Kidney epithelial cell (primary cell): ENCODE results near the gene LRRFIP1. TPM values are rescaled to one million over a fixed set of nuclear protein-coding genes. Genes with fewer than 3 reads are reported as not detected.
"Not testable (repeated sequence)": the region's sequence is repeated elsewhere in the genome, so short reads cannot be mapped to it uniquely, and the experiment has no call there.

Source experiments
- DNase-seq: peaks from one replicate; pipeline ENCODE4 v3.0.0-alpha.2; 2010; ENCODE audit warnings: low read depth
- H3K27me3 ChIP-seq: 2 replicates; pipeline ENCODE4 v1.6.0; 2011; ENCODE audit warnings: low read length; ENCODE audit not compliant: control insufficient read depth, insufficient read depth
- H3K36me3 ChIP-seq: 2 replicates; pipeline ENCODE4 v1.5.1; 2011; ENCODE audit warnings: low read length; ENCODE audit not compliant: control insufficient read depth, insufficient read depth
- H3K4me3 ChIP-seq: 2 replicates; pipeline ENCODE4 v1.5.1; 2011; ENCODE audit warnings: low read depth, mild to moderate bottlenecking, control low read depth, low read length
- total RNA-seq: library from RNA; depleted of rRNA; stranded (reverse); fragments of >200 nt; gene quantifications from 2 replicates; pipeline ENCODE4 v1.2.3, GENCODE V29; 2015
- TF ChIP-seq, protein P1 (sequence below): IDR thresholded peaks from 2 replicates; pipeline ENCODE4 v1.5.1; 2011; ENCODE audit warnings: mild to moderate bottlenecking, moderate library complexity, low read length, control low read depth, inconsistent platforms; ENCODE audit not compliant: insufficient read depth, poor library complexity, severe bottlenecking

Gene LRRFIP1
- total RNA-seq, 1 donor from 2014 or later, result 97.5 TPM

DNA sequence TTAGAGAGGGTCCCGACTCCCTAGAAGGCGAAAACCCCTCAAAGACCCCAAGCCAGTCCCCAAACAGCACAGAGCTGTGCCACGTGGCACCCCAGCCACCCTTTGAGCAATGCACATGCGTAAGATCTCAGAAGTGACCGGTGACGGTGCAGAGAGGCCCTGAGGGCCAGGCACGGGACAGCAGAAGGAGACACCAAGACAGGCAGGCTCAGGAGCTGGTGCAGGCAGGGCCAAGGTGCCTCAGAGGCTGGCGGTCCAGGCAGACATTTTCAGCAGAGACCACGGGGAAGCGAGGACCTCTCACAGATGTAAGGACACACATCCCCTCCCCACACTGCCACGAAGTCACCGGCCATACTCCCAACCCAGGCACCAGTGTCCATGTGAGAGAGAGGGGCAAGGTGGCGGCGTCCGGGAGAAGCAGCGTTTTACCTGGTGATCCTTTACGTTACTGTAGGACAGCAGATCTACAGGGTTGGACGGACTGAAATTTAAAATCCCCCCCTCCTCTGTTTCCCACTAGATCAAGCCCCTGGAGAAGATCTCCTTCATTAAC lies 34.9 kb upstream of the LRRFIP1 start:
- Histone ChIP-seq H3K27me3 (no peaks in the 10 kb centered on the region), H3K36me3 (no peaks in the 10 kb centered on the region), H3K4me3 (no peak overlapping the region)
- DNase-seq, result no peak
- TF ChIP-seq, protein P1, sequence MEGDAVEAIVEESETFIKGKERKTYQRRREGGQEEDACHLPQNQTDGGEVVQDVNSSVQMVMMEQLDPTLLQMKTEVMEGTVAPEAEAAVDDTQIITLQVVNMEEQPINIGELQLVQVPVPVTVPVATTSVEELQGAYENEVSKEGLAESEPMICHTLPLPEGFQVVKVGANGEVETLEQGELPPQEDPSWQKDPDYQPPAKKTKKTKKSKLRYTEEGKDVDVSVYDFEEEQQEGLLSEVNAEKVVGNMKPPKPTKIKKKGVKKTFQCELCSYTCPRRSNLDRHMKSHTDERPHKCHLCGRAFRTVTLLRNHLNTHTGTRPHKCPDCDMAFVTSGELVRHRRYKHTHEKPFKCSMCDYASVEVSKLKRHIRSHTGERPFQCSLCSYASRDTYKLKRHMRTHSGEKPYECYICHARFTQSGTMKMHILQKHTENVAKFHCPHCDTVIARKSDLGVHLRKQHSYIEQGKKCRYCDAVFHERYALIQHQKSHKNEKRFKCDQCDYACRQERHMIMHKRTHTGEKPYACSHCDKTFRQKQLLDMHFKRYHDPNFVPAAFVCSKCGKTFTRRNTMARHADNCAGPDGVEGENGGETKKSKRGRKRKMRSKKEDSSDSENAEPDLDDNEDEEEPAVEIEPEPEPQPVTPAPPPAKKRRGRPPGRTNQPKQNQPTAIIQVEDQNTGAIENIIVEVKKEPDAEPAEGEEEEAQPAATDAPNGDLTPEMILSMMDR, result no peak

DNA sequence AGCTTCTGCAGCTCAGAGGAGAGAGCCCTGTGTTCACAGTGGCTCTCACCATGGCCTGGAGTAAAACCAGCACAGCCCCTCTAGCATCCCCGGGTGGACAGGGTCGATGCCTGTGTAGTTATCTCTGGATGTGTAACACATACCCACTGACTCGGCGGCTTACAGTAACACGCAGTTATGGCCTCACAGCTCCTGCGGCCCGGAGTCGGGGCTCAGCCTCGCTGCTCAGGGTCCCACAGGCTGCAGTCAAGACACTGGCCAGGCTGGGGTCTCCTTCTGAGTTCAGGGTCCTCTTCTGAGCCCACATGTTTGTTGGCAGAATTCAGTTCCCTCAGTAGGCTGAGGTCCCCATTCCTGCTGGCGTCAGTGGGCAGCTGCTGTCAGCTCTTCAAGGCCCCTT lies 34.4 kb upstream of the LRRFIP1 start:
- no peaks in the 10 kb centered on the region for H3K36me3 ChIP-seq
- TF ChIP-seq, protein P1, result no peak
- H3K27me3 ChIP-seq, result no peaks in the 10 kb centered on the region
- no peak for DNase-seq
- no peak overlapping the region for H3K4me3 ChIP-seq

DNA sequence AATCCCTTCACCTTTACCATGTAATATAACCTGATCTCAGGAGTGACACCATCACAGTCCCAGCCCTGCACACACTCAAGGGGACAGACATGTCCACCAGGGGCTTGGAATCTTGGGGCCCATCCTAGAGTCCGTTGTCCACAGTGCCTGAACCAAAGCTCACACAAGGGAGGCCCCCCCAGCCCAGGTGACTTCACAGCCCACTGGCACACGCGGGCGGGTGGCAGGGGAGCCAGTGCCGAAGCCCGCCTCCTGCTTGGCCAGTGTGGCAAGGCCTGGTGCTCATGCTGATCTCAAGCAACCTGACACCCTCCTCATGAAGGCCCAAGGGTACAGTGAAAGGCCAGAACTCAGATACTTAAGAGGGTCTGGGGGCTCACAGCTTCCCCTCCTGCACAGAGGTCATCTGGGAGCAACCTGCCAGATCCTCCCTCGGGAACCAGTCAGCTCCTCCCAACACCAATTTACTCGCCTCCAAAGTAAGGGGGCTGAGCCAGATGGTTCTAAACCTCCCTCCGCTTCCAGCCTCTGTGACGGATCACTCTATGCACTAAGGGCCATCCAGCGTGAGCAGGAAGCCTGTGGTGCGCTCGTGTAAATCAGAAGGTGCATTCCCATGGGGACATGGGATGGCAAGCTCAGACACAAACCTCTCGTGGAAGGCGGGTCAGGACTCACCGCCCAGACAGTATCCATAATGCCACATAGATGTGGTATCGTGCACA lies 33.6 kb upstream of the LRRFIP1 start:
- TF ChIP-seq, protein P1, result no peak
- H3K36me3 ChIP-seq, result no peaks in the 10 kb centered on the region
- H3K4me3 ChIP-seq, result no peak overlapping the region
- H3K27me3 ChIP-seq, result no peaks in the 10 kb centered on the region
- no peak for DNase-seq

DNA sequence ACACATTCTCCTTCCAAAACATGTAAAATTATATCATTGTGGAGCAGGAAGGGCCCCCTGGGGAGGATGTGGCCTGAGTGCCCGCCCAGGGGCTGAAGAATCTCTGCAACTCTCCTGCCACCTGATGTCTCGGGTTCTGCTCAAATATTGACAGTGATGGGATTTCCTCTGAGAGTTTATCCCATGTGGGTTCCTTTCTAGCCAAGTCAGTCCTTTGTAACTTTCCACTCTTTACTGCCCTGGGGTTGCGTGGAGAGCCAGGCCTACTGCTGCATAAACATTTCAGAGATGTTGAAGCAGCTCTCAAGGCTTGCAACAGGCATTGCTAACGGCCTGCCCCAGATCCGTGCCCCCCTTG lies 32.9 kb upstream of the LRRFIP1 start:
- Histone ChIP-seq H3K27me3 (no peaks in the 10 kb centered on the region), H3K36me3 (no peaks in the 10 kb centered on the region), H3K4me3 (no peak overlapping the region)
- no peak for DNase-seq
- TF ChIP-seq, protein P1, result no peak

DNA sequence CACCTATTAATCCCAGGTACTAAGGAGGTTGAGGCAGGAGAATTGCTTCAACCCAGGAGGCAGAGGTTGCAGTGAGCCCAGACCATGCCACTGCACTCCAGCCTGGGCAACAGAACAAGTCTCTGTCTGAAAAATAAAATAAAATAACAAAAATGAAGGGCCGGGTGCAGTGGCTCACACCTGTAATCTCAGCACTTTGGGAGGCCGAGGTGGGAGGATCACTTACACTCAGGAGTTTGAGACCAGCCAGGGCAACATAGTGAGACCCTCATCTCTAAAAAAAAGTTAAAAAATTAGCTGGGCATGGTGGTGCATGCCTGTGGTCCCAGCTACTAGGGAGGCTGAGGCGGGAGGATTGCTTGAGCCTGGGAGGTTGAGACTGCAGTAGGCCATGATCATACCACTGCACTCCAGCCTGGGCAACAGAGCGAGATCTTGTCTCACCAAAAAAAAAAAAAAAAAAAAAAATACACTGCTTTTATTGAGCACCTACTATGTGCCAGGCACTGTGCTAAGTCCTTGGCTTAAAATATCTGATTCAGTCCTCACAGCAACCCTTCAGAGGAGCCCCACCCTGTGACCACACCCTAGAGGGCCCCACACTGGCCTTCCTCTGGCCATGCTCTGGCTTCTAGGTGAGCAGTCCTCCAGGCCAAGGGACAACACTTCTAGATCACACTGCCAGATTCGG lies 31.4 kb upstream of the LRRFIP1 start:
- DNase-seq, result not testable (repeated sequence)

DNA sequence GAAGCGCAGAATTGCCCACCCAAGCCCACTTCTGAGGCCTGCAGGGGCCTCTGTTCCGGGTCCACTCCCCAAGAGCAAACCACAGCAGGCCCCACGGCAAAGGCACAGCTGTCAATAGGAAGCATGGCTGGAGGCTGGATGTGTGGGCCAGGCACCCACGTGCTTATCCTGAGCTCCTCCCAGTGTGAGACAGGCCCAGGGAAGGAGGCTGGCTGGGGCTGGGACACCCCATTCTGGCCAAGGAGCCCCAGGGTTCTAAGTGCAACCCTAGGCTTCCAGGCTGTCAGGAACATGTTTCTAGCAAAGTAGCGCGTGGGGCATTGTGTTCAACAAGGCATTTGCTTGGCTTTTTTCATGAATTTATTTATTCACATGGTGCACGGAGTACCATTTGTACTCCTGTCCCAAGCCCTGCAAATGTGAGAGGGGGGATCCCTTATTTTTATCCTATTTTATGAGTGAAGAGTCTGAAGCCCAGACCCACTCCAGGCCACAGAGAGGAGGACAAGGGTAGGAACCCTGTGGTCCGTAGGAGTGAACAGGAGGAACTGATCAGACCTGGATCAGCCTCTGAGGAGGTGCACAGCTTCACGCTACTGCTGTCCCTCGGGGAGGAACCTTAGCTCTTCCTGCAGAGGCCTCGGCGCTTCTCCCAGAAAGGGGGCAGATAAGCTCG lies 30.7 kb upstream of the LRRFIP1 start:
- TF ChIP-seq, protein P1, result no peak
- no peak for DNase-seq
- no peaks in the 10 kb centered on the region for H3K27me3 ChIP-seq
- H3K4me3 ChIP-seq, result no peak overlapping the region
- H3K36me3 ChIP-seq, result no peaks in the 10 kb centered on the region

More for the DNA sequence above, 31.4 kb upstream of the LRRFIP1 start:
- H3K27me3 ChIP-seq, H3K36me3 ChIP-seq, H3K4me3 ChIP-seq: not testable (repeated sequence)
